ENCODE results near the gene IGFN1.

GRCh38 chr1:201178718-201179117 is 11.9 kb upstream of the IGFN1 start:
- TF ChIP-seq POLR2A (IDR thresholded peaks at IDR 0.05; ENCODE audit: low read depth, low read length) (no peak), JUN (IDR thresholded peaks at IDR 0.05; ENCODE audit: borderline replicate concordance, insufficient read depth, insufficient read length, low read depth) (no peak), MAX (IDR thresholded peaks at IDR 0.05; ENCODE audit: insufficient read depth, insufficient read length) (no peak), CTCF (IDR thresholded peaks at IDR 0.05; ENCODE audit: extremely low read depth in 1 of 2, insufficient read depth in 1 of 2, low read depth in 1 of 2, low read length in 2 of 2) (no peak), MYC (IDR thresholded peaks at IDR 0.05; ENCODE audit: low read depth, low read length) (no peak), POLR2AphosphoS5 (IDR thresholded peaks at IDR 0.05; ENCODE audit: insufficient read depth, low read depth, low read length) (no peak), EZH2 (IDR thresholded peaks at IDR 0.05; ENCODE audit: borderline replicate concordance, low read depth, low read length, severe bottlenecking) (no peak)

Measured in endothelial cell of umbilical vein (primary cell).